Stimulated activated CD4-positive, alpha-beta T cell treated with anti-CD3 and anti-CD28 coated beads, Interleukin-12 subunit alpha, Interleukin-12 subunit beta, amount 100 ng/mL, for 4 hours (primary cell): ENCODE data around the gene SCNN1A.

Source experiments
- DNase-seq: peaks from one replicate; pipeline ENCODE4 v3.0.0-alpha.2; 2020

SCNN1A gene

GRCh38 chr12:6315704-6316597, 59.4 kb downstream of the SCNN1A start:
- DNase-seq = no peak

GRCh38 chr12:6315184-6315583, 60.2 kb downstream of the SCNN1A start:
- no peak for DNase-seq

GRCh38 chr12:6314776-6315175, 60.6 kb downstream of the SCNN1A start:
- DNase-seq = no peak

- DNase-seq = no peak
Measured at GRCh38 chr12:6313326-6313940, 61.9 kb downstream of the SCNN1A start.

GRCh38 chr12:6312529-6313325, 62.6 kb downstream of the SCNN1A start:
- DNase-seq = no peak

GRCh38 chr12:6311822-6312528, 63.4 kb downstream of the SCNN1A start:
- no peak for DNase-seq

- DNase-seq = no peak
Measured at GRCh38 chr12:6310771-6311610, 64.4 kb downstream of the SCNN1A start.

- no peak for DNase-seq
Measured at GRCh38 chr12:6307529-6307928, 67.8 kb downstream of the SCNN1A start.

- no peak for DNase-seq
Measured at GRCh38 chr12:6306599-6307220, 68.7 kb downstream of the SCNN1A start.

GRCh38 chr12:6306151-6306550, 69.2 kb downstream of the SCNN1A start:
- DNase-seq = no peak

GRCh38 chr12:6303071-6303470, 72.3 kb downstream of the SCNN1A start:
- DNase-seq = no peak

GRCh38 chr12:6302621-6303020, 72.7 kb downstream of the SCNN1A start:
- DNase-seq = no peak

GRCh38 chr12:6301721-6302120, 73.6 kb downstream of the SCNN1A start:
- DNase-seq = no peak

- DNase-seq = no peak
Measured at GRCh38 chr12:6297170-6297569, 78.2 kb downstream of the SCNN1A start.
